SK-N-SH treated with all-trans-retinoic acid at 6 μM for 48 hours (cell line): Measurements from ENCODE around the gene SRPX2.

Experiments used
- ATAC-seq: fragments of 200-7000 bp; cut with Tn5 transposase; 3 replicates; pipeline ENCODE4 v1.9.1; 2020; ENCODE audit warnings: mild to moderate bottlenecking, moderate library complexity
- ARNTL ChIP-seq: fragments of 450-650 bp; formaldehyde crosslinking; IDR thresholded peaks from 2 replicates; pipeline ENCODE4 v1.5.0; 2020; ENCODE audit warnings: low read depth, mild to moderate bottlenecking, moderate library complexity, borderline replicate concordance
- CREB5 ChIP-seq: fragments of 250-450 bp; sonication (Bioruptor Pico); IDR thresholded peaks from 2 replicates; pipeline ENCODE4 v1.5.1; 2020; ENCODE audit warnings: low read depth, mild to moderate bottlenecking, moderate library complexity
- CSDC2 ChIP-seq: fragments of 250-450 bp; sonication (Bioruptor Pico); IDR thresholded peaks from 2 replicates; pipeline ENCODE4 v1.5.0; 2020; ENCODE audit warnings: mild to moderate bottlenecking, moderate library complexity
- ESRRG ChIP-seq: fragments of 250-450 bp; sonication (Bioruptor Pico); IDR thresholded peaks from 2 replicates; pipeline ENCODE4 v1.6.1; 2021; ENCODE audit warnings: mild to moderate bottlenecking
- GLIS3 ChIP-seq: fragments of 250-450 bp; sonication (Bioruptor Pico); IDR thresholded peaks from 2 replicates; pipeline ENCODE4 v1.5.0; 2020; ENCODE audit warnings: mild to moderate bottlenecking, moderate library complexity
- ISL1 ChIP-seq: fragments of 250-450 bp; sonication (Bioruptor Pico); IDR thresholded peaks from 2 replicates; pipeline ENCODE4 v2.1.2; 2022; ENCODE audit warnings: mild to moderate bottlenecking, moderate library complexity
- OSR1 ChIP-seq: fragments of 250-450 bp; sonication (Bioruptor Pico); IDR thresholded peaks from 2 replicates; pipeline ENCODE4 v1.8.0; 2022; ENCODE audit warnings: moderate library complexity, mild to moderate bottlenecking, inconsistent platforms
- POU6F1 ChIP-seq: fragments of 250-450 bp; sonication (Bioruptor Pico); IDR thresholded peaks from 2 replicates; pipeline ENCODE4 v1.8.0; 2021; ENCODE audit warnings: low read depth, mild to moderate bottlenecking, moderate library complexity, borderline replicate concordance
- PPARA ChIP-seq: fragments of 250-450 bp; sonication (Bioruptor Pico); IDR thresholded peaks from 2 replicates; pipeline ENCODE4 v1.5.0; 2020; ENCODE audit warnings: mild to moderate bottlenecking, borderline replicate concordance
- RARB ChIP-seq: fragments of 250-450 bp; sonication (Bioruptor Pico); IDR thresholded peaks from 2 replicates; pipeline ENCODE4 v1.8.0; 2021; ENCODE audit warnings: mild to moderate bottlenecking, moderate library complexity
- TCF4 ChIP-seq: fragments of 250-450 bp; sonication (Bioruptor Pico); IDR thresholded peaks from 2 replicates; pipeline ENCODE4 v1.8.0; 2021; ENCODE audit warnings: mild to moderate bottlenecking, moderate library complexity, borderline replicate concordance
- TOX ChIP-seq: fragments of 250-450 bp; sonication (Bioruptor Pico); IDR thresholded peaks from 2 replicates; pipeline ENCODE4 v1.8.0; 2021; ENCODE audit warnings: mild to moderate bottlenecking, moderate library complexity, borderline replicate concordance
- TSHZ2 ChIP-seq: fragments of 250-450 bp; sonication (Bioruptor Pico); IDR thresholded peaks from 2 replicates; pipeline ENCODE4 v1.5.0; 2020; ENCODE audit warnings: mild to moderate bottlenecking, moderate library complexity
- ZFP3 ChIP-seq: fragments of 250-450 bp; sonication (Bioruptor Pico); IDR thresholded peaks from 2 replicates; pipeline ENCODE4 v1.5.0; 2020; ENCODE audit warnings: mild to moderate bottlenecking, moderate library complexity
- ZFP30 ChIP-seq: fragments of 450-650 bp; formaldehyde crosslinking; IDR thresholded peaks from 2 replicates; pipeline ENCODE4 v1.5.0; 2022; ENCODE audit warnings: mild to moderate bottlenecking, moderate library complexity
- ZNF565 ChIP-seq: fragments of 450-650 bp; formaldehyde crosslinking; conservative IDR thresholded peaks from 2 replicates; pipeline ENCODE4 v1.5.0; 2020; ENCODE audit warnings: low read depth, mild to moderate bottlenecking, moderate library complexity
- ZNF70 ChIP-seq: fragments of 450-650 bp; formaldehyde crosslinking; IDR thresholded peaks from 2 replicates; pipeline ENCODE4 v1.5.0; 2020; ENCODE audit warnings: mild to moderate bottlenecking, moderate library complexity
- ZNF8 ChIP-seq: fragments of 450-650 bp; formaldehyde crosslinking; IDR thresholded peaks from 2 replicates; pipeline ENCODE4 v1.5.0; 2020; ENCODE audit warnings: mild to moderate bottlenecking, moderate library complexity

Gene SRPX2

DNA sequence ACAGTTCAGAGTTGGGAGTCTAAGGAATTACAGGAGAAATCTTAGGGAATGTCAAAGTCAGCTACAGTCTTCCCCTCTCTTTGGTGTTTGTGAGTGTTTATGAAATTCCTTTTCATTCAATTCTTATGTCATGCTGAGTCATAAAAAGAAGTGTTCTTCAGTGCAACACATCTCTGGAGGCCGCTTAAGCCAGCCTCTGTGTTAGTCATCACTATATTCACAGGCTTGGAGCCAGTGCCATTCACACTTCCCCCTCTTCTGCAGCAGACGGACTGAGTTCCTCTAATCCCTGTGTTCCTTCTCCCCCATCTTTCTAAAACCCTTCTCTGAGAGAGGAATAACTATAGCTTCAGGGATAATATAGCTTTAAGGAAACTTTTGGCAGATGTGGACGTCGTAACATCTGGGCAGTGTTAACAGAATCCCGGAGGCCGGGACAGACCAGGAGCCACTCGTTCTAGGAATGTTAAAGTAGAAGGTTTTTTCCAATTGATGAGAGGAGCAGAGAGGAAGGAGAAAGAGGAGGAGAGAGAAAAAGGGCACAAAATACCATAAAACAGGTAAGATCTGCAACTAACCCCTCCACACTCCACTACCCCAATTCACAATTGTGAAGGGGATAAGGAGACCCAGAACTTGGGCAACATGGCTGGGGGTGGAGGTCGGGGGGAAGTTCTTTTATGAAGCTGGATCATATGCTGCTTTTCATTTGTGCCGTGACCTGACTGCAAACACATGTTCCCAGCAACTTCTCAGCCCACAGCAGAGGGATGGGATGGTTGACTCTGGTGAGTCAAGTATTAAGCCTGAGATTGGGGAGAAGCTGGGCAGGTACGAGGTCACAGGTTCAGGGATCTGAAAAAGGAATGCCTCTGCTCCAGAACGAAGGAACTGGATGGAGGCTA, at the start of gene SRPX2:
Gene SRPX2, plus strand, starts transcription at position 244 of the 905 bp plus-strand sequence. CDS start 2,124 bp downstream, outside the sequence.
- no peak for TF ChIP-seq CSDC2 (CRISPR knock-in tag)
- no peak for TF ChIP-seq CREB5 (CRISPR knock-in tag)
- no peak for TF ChIP-seq ZNF565
- TF ChIP-seq ISL1 (CRISPR knock-in tag), result no peak
- no peak for TF ChIP-seq ZNF8
- TF ChIP-seq ARNTL (CRISPR knock-in tag), result no peak
- no peak for TF ChIP-seq PPARA (CRISPR knock-in tag)
- no peak for TF ChIP-seq TSHZ2 (CRISPR knock-in tag)
- no peak for TF ChIP-seq ZNF70 (CRISPR knock-in tag)
- TF ChIP-seq ZFP30, result no peak
- TF ChIP-seq GLIS3 (CRISPR knock-in tag), result no peak
- TF ChIP-seq ZFP3 (CRISPR knock-in tag), result no peak
- TF ChIP-seq POU6F1 (CRISPR knock-in tag), result no peak
- TF ChIP-seq TOX (CRISPR knock-in tag), result no peak
- no peak for TF ChIP-seq ESRRG (CRISPR knock-in tag)
- ATAC-seq, result peak; percentile 96

DNA sequence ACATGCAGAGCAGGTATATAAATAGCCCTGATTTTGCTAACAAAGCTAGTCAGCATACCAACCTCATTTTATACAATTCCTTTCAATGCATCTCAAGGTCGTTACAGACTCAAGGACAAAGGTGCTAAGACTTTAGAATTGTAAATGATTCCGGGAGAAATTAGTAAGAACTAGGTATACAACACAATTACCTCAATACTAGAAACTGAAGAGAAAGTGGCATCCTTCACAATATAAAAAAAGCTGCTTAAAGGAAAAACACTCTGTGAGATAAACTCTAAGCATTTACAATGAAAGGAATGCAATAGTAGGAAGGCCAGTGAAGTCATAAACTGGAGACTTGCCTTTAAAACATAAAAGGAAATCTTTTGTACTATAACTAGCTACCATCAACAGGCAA, 47.4 kb upstream of the SRPX2 start:
- ATAC-seq, result no peak
- no peak for TF ChIP-seq POU6F1 (CRISPR knock-in tag)

GRCh38 chrX:100599456-100599855, 44.5 kb upstream of the SRPX2 start:
- ATAC-seq, result no peak

More at GRCh38 chrX:100599456-100599855, 44.5 kb upstream of the SRPX2 start:
- no peak for TF ChIP-seq ESRRG (CRISPR knock-in tag)
- TF ChIP-seq TSHZ2 (CRISPR knock-in tag), result no peak
- no peak for TF ChIP-seq POU6F1 (CRISPR knock-in tag)
- no peak for TF ChIP-seq ZNF8
- no peak for TF ChIP-seq ARNTL (CRISPR knock-in tag)
- TF ChIP-seq ZNF70 (CRISPR knock-in tag), result no peak
- TF ChIP-seq TCF4 (CRISPR knock-in tag), result no peak
- no peak for TF ChIP-seq RARB (CRISPR knock-in tag)
- no peak for TF ChIP-seq ZFP3 (CRISPR knock-in tag)
- no peak for TF ChIP-seq GLIS3 (CRISPR knock-in tag)
- TF ChIP-seq CSDC2 (CRISPR knock-in tag), result no peak
- no peak for TF ChIP-seq OSR1 (CRISPR knock-in tag)
